Keratinocyte (primary cell): ENCODE measurements around the gene BPTF. TPM values are rescaled to one million over a fixed set of nuclear protein-coding genes. Genes with fewer than 3 reads are reported as not detected.
"Not testable (repeated sequence)": the region's sequence is repeated elsewhere in the genome, so short reads cannot be mapped to it uniquely, and the experiment has no call there.

Source experiments
- DNase-seq: peaks from one replicate; pipeline ENCODE4 v3.0.0-alpha.2; 2011; ENCODE audit warnings: low read depth, missing footprints, low spot score
- FAIRE-seq: peaks from 2 replicates; lab custom pipeline; 2011; peaks lifted over from hg19 to GRCh38; lab: Jason Lieb, UNC
- H2AFZ ChIP-seq: 2 replicates; pipeline ENCODE4 v1.6.0; 2012; ENCODE audit warnings: low read length, control low read depth, inconsistent platforms; ENCODE audit not compliant: control insufficient read depth
- H3K27ac ChIP-seq: 2 replicates; pipeline ENCODE4 v1.5.1; 2011; ENCODE audit warnings: low read length; ENCODE audit not compliant: control insufficient read depth, insufficient read depth
- H3K27me3 ChIP-seq: 3 replicates; pipeline ENCODE4 v1.6.0; 2011; ENCODE audit warnings: low read length; ENCODE audit not compliant: control insufficient read depth, insufficient read depth; ENCODE audit errors: extremely low read depth
- H3K36me3 ChIP-seq, 2 experiments: 2 replicates in 1 of 2; 3 replicates in 1 of 2; pipeline ENCODE4 v1.5.1; 2011; ENCODE audit warnings: low read length in 2 of 2, mild to moderate bottlenecking in 1 of 2; ENCODE audit not compliant: control insufficient read depth in 2 of 2, insufficient read depth in 2 of 2; ENCODE audit errors: extremely low read depth in 1 of 2
- H3K4me1 ChIP-seq: 3 replicates; pipeline ENCODE4 v1.5.1; 2011; ENCODE audit warnings: low read length; ENCODE audit not compliant: control insufficient read depth, insufficient read depth; ENCODE audit errors: extremely low read depth
- H3K4me2 ChIP-seq: 3 replicates; pipeline ENCODE4 v1.6.0; 2011; ENCODE audit warnings: low read depth, low read length; ENCODE audit not compliant: control insufficient read depth, insufficient read depth; ENCODE audit errors: extremely low read depth
- H3K4me3 ChIP-seq, 3 experiments: fragments of 200-600 bp in 1 of 3; sonication (generic) in 1 of 3; 2 replicates in 2 of 3; 3 replicates in 1 of 3; pipeline ENCODE4 v1.5.1; 2011 to 2016; ENCODE audit warnings: low read length in 3 of 3, mild to moderate bottlenecking in 3 of 3, control low read depth in 2 of 3, inconsistent platforms in 1 of 3, low read depth in 1 of 3, mixed read lengths in 1 of 3, mixed run types in 1 of 3, moderate library complexity in 1 of 3; ENCODE audit not compliant: control insufficient read depth in 2 of 3, insufficient read depth in 2 of 3; ENCODE audit errors: extremely low read depth in 1 of 3
- H3K79me2 ChIP-seq: 2 replicates; pipeline ENCODE4 v1.6.0; 2012; ENCODE audit warnings: low read length; ENCODE audit not compliant: control insufficient read depth, insufficient read depth
- H3K9ac ChIP-seq: 3 replicates; pipeline ENCODE4 v1.6.0; 2011; ENCODE audit warnings: low read length; ENCODE audit not compliant: control insufficient read depth, insufficient read depth; ENCODE audit errors: extremely low read depth
- H3K9me1 ChIP-seq: 3 replicates; pipeline ENCODE4 v1.6.0; 2011; ENCODE audit warnings: low read length; ENCODE audit not compliant: control insufficient read depth, insufficient read depth; ENCODE audit errors: extremely low read depth
- H3K9me3 ChIP-seq: 2 replicates; pipeline ENCODE4 v1.5.1; 2012; ENCODE audit warnings: low read depth, low read length; ENCODE audit not compliant: control insufficient read depth
- H4K20me1 ChIP-seq: 3 replicates; pipeline ENCODE4 v1.6.0; 2011; ENCODE audit warnings: low read length; ENCODE audit not compliant: control insufficient read depth, insufficient read depth; ENCODE audit errors: extremely low read depth
- CTCF ChIP-seq, 3 experiments: IDR thresholded peaks in 1 of 3; conservative IDR thresholded peaks in 1 of 3; optimal IDR thresholded peaks in 1 of 3; 2 replicates in 2 of 3; 3 replicates in 1 of 3; pipeline versions ENCODE3 to v1.5.1; 2011; ENCODE audit warnings: low read length in 3 of 3, mild to moderate bottlenecking in 3 of 3, moderate library complexity in 2 of 3, control low read depth in 1 of 3, inconsistent platforms in 1 of 3; ENCODE audit not compliant: insufficient read depth in 2 of 3; ENCODE audit errors: extremely low read depth in 1 of 3
- EZH2 ChIP-seq: IDR thresholded peaks from one replicate; pipeline ENCODE4 v1.6.1; 2012; ENCODE audit warnings: inconsistent platforms, mild to moderate bottlenecking, low read length, moderate library complexity
- dilution Hi-C: fragments of 300-500 bp; cut with MboI; formaldehyde crosslinking; loops from one replicate; pipeline ENCODE4 v1.7.0; 2020; ENCODE audit warnings: low sequenced_read_pairs; ENCODE audit not compliant: extremely low pct_ligation_motif_present
- polyA plus RNA-seq, 5 experiments: library from polyadenylated mRNA; depleted of rRNA in 3 of 5; stranded (reverse) in 3 of 5; stranded (forward) in 1 of 5; unstranded in 1 of 5; fragments of >200 nt; gene quantifications; 1 replicate in 1 of 5; 2 replicates in 3 of 5; 3 replicates in 1 of 5; pipeline versions ENCODE4 v1.2.1 to v1.2.3, GENCODE V29; 2011 to 2012; ENCODE audit warnings: missing spikeins in 2 of 5, low read depth in 1 of 5, low replicate concordance in 1 of 5

BPTF gene
- polyA plus RNA-seq, 1 donor (not counting 4 experiments of a cell fraction or from before 2014, with no cell fraction given), result 28.3 TPM

DNA sequence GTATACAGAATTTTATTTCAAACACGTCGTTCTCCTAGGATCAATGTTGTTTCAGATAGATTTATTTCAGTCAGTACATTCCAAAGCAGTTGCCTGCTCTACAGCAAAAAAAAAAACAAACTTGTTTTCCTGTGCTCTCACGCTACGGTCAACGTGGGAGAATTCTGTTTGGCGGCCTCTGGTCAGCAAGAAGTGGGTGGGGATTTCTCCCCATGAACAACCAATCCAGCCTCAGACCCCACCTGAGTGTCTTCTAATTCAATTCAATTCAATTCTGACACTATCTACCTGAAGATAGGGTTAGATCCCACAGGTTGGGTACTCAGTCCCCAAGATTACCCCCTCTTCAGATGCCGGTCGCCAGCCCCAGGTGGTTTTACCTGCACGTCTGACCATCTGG is 148.9 kb downstream of the BPTF start:
- no peak for DNase-seq
- Histone ChIP-seq H2AFZ (no peak overlapping the region), H4K20me1 (no peaks in the 10 kb centered on the region), H3K4me2 (no peak overlapping the region), H3K4me3 (no peak overlapping the region), H3K27me3 (no peaks in the 10 kb centered on the region), H3K36me3 (peaks cover 2 to 14% of the 10 kb centered on the region in 2 experiments), H3K79me2 (no peaks in the 10 kb centered on the region), H3K27ac (no peak overlapping the region), H3K4me1 (no peaks in the 10 kb centered on the region), H3K9me1 (no peaks in the 10 kb centered on the region), H3K9ac (no peak overlapping the region), H3K9me3 (no peaks in the 10 kb centered on the region)
- TF ChIP-seq CTCF (optimal IDR thresholded peaks at IDR 0.05 in 1 of 3, IDR thresholded peaks at IDR 0.05 in 1 of 3, conservative IDR thresholded peaks at IDR 0.05 in 1 of 3; ENCODE audit: extremely low read depth in 1 of 3, insufficient read depth in 2 of 3, low read length in 3 of 3) (no peak), EZH2 (no peak)
- dilution Hi-C loops, result no loop called here
- no peak for FAIRE-seq

DNA sequence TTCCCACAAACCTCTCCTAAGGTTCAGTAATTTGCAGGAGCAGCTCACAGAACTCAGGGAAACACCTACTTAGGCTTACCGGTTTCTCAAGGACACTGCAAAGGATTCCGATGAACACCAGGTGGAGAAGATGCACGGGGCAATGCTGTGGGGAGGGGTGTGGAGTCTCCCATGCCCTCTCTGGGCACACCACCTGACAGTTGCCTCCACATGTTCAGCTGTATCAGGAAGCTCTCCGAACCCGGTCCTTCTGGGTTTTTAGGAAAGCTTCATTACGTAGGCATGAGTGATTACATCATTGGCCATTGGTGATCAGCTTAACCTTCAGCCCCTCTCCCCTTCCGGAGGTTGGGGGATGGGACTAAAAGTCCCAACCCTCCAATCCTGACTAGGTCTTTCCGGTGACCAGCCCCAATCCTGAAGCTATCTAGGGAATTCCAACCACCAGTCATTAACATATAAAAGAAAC is 149.3 kb downstream of the BPTF start:
- no peaks in the 10 kb centered on the region for H3K79me2 ChIP-seq
- no peak for DNase-seq
- no peaks in the 10 kb centered on the region for H3K9me1 ChIP-seq
- H2AFZ ChIP-seq, result no peak overlapping the region
- no peaks in the 10 kb centered on the region for H4K20me1 ChIP-seq
- no peak for TF ChIP-seq CTCF (optimal IDR thresholded peaks at IDR 0.05 in 1 of 3, IDR thresholded peaks at IDR 0.05 in 1 of 3, conservative IDR thresholded peaks at IDR 0.05 in 1 of 3; ENCODE audit: extremely low read depth in 1 of 3, insufficient read depth in 2 of 3, low read length in 3 of 3)
- no peak for TF ChIP-seq EZH2
- H3K27ac ChIP-seq, result no peak overlapping the region
- H3K9ac ChIP-seq, result no peak overlapping the region
- no peak overlapping the region for H3K4me3 ChIP-seq
- no peaks in the 10 kb centered on the region for H3K27me3 ChIP-seq
- no peak for FAIRE-seq
- no peaks in the 10 kb centered on the region for H3K9me3 ChIP-seq
- no peaks in the 10 kb centered on the region for H3K4me1 ChIP-seq
- peaks cover 2 to 14% of the 10 kb centered on the region in 2 experiments for H3K36me3 ChIP-seq
- H3K4me2 ChIP-seq, result no peak overlapping the region
- dilution Hi-C loops, result no loop called here

DNA sequence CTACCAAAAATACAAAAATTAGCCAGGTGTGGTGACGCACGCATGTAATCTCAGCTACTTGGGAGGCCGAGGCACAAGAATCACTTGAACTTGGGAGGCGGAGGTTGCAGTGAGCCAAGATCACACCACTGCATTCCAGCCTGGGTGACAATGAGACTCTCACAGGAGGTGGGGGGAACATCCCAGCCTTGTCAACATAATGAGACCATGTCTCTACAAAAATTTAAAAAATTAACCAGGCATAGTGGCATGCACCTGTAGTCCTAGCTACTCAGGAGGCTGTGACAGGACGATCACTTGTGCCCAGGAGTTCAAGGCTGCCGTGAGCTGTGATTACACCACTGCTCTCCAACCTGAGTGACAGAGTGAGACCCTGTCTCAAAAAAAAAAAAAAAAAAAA is 151.0 kb downstream of the BPTF start:
- dilution Hi-C loops, H3K9ac ChIP-seq, H3K9me3 ChIP-seq, H3K4me1 ChIP-seq, H3K27ac ChIP-seq, FAIRE-seq, H3K4me2 ChIP-seq, H3K9me1 ChIP-seq, H3K27me3 ChIP-seq, DNase-seq, H2AFZ ChIP-seq, H4K20me1 ChIP-seq, H3K4me3 ChIP-seq, H3K79me2 ChIP-seq: not testable (repeated sequence)
- H3K36me3 ChIP-seq, result peaks cover 2 to 16% of the 10 kb centered on the region in 2 experiments
